ENCODE measurements around the gene NANOS2.

Gene NANOS2

GRCh38 chr19:45955905-45956608 is 41.5 kb upstream of the NANOS2 start:
- DNase-seq (ENCODE audit: low read depth) = no peak
- no peak for TF ChIP-seq CTCF (conservative IDR thresholded peaks at IDR 0.05; ENCODE audit: low read depth, low read length)

GRCh38 chr19:45954156-45954555 is 39.6 kb upstream of the NANOS2 start:
- no peak for TF ChIP-seq CTCF (conservative IDR thresholded peaks at IDR 0.05; ENCODE audit: low read depth, low read length)
- H3K4me3 ChIP-seq (ENCODE audit: low read depth, low read length) = no peak overlapping the region
- no peak for DNase-seq (ENCODE audit: low read depth)

More at GRCh38 chr19:45955905-45956608, 41.5 kb upstream of the NANOS2 start:
- H3K4me3 ChIP-seq (ENCODE audit: low read depth, low read length) = no peak overlapping the region

- H3K4me3 ChIP-seq (ENCODE audit: low read depth, low read length) = no peak overlapping the region
- no peak for TF ChIP-seq CTCF (conservative IDR thresholded peaks at IDR 0.05; ENCODE audit: low read depth, low read length)
- DNase-seq (ENCODE audit: low read depth) = no peak
Observed at GRCh38 chr19:45953676-45954075, 39.1 kb upstream of the NANOS2 start.

GRCh38 chr19:45952686-45953505 is 38.3 kb upstream of the NANOS2 start:
- H3K4me3 ChIP-seq (ENCODE audit: low read depth, low read length) = no peak overlapping the region
- TF ChIP-seq CTCF (conservative IDR thresholded peaks at IDR 0.05; ENCODE audit: low read depth, low read length) = no peak
- DNase-seq (ENCODE audit: low read depth) = peak; percentile 48

DNA sequence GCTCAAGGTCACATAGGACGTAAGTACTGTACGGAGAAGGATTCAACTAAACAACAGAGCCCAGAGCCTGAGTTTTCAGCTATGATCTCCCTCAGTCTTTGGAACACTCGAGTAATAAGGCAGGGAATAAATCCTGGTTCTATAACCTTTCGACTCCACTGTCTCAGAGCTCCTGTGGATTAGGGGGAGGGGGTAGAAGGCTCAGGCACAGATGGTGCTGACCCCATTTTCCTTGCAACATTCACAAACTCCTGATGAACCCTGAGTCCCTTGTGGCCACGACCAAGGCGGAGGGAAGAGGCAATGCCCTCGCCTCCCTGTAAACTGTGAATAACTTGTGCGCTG is 37.7 kb upstream of the NANOS2 start:
- no peak for DNase-seq (ENCODE audit: low read depth)
- no peak overlapping the region for H3K4me3 ChIP-seq (ENCODE audit: low read depth, low read length)
- TF ChIP-seq CTCF (conservative IDR thresholded peaks at IDR 0.05; ENCODE audit: low read depth, low read length) = no peak

DNA sequence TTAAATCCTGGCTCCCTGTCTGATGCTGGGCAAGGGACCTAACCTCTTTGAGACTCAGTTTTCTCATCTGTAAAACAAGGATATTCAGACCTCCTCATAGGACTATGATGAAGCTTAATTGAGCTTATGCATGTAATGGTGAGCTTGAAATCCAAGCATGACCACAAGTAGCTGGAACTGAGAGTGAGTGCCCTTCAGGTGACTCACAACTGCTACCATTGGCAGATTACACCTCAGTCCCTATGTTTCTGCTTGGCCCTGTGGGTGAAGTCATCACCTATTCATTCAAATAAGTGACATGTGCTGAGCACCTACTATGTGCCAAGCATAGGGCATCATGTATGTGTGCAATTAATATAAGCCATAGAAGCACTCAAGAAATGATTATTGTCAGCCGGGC is 33.3 kb upstream of the NANOS2 start:
- DNase-seq (ENCODE audit: low read depth) = peak; percentile 7
- H3K4me3 ChIP-seq (ENCODE audit: low read depth, low read length) = no peak overlapping the region
- no peak for TF ChIP-seq CTCF (conservative IDR thresholded peaks at IDR 0.05; ENCODE audit: low read depth, low read length)

GRCh38 chr19:45940515-45940805 is 25.9 kb upstream of the NANOS2 start:
- no peak overlapping the region for H3K4me3 ChIP-seq (ENCODE audit: low read depth, low read length)
- no peak for DNase-seq (ENCODE audit: low read depth)
- no peak for TF ChIP-seq CTCF (conservative IDR thresholded peaks at IDR 0.05; ENCODE audit: low read depth, low read length)

Measured in choroid plexus epithelial cell (primary cell).